HG03439 (cell line): ENCODE measurements around the gene PVALEF.
"Not testable (repeated sequence)": the region's sequence is repeated elsewhere in the genome, so short reads cannot be mapped to it uniquely, and the experiment has no call there.

Experiments
- ATAC-seq: cut with Tn5 transposase; IDR thresholded peaks from one replicate; pipeline ENCODE4 v1.9.1; 2021; ENCODE audit warnings: mild to moderate bottlenecking, moderate library complexity; ENCODE audit not compliant: unreplicated experiment

Gene PVALEF

GRCh38 chr17:81210868-81211267, 45.6 kb downstream of the PVALEF start:
- no peak for ATAC-seq

- ATAC-seq = no peak
Measured at GRCh38 chr17:81212365-81212764, 47.1 kb downstream of the PVALEF start.

GRCh38 chr17:81213978-81214377, 48.7 kb downstream of the PVALEF start:
- no peak for ATAC-seq

GRCh38 chr17:81217491-81217890, 52.2 kb downstream of the PVALEF start:
- ATAC-seq = no peak

GRCh38 chr17:81218459-81218858, 53.2 kb downstream of the PVALEF start:
- no peak for ATAC-seq

GRCh38 chr17:81218991-81219390, 53.7 kb downstream of the PVALEF start:
- ATAC-seq = no peak

- no peak for ATAC-seq
Measured at GRCh38 chr17:81219476-81220180, 54.3 kb downstream of the PVALEF start.

GRCh38 chr17:81221371-81221841, 56.1 kb downstream of the PVALEF start:
- no peak for ATAC-seq

GRCh38 chr17:81221842-81222619, 56.7 kb downstream of the PVALEF start:
- no peak for ATAC-seq

- peak; percentile 14 for ATAC-seq
Measured at GRCh38 chr17:81222620-81222905, 57.3 kb downstream of the PVALEF start.

GRCh38 chr17:81222906-81223761, 57.8 kb downstream of the PVALEF start, which contains the start of gene CEP131:
TSS of gene CEP131 (minus strand) at chr17:81222965. CDS start at chr17:81220056, 2,909 bp downstream.
- peak; percentile 94 for ATAC-seq

GRCh38 chr17:81223762-81224130, 58.4 kb downstream of the PVALEF start:
- ATAC-seq = no peak

GRCh38 chr17:81227630-81228029, 62.3 kb downstream of the PVALEF start:
- ATAC-seq = not testable (repeated sequence)

- ATAC-seq = no peak
Measured at GRCh38 chr17:81228420-81228819, 63.1 kb downstream of the PVALEF start.

GRCh38 chr17:81228834-81229665, 63.7 kb downstream of the PVALEF start:
- ATAC-seq = no peak

- no peak for ATAC-seq
Measured at GRCh38 chr17:81229666-81229920, 64.3 kb downstream of the PVALEF start.

GRCh38 chr17:81230043-81230820, 64.9 kb downstream of the PVALEF start:
- ATAC-seq = no peak

- no peak for ATAC-seq
Measured at GRCh38 chr17:81231121-81231645, 65.9 kb downstream of the PVALEF start.

GRCh38 chr17:81231766-81232581, 66.7 kb downstream of the PVALEF start:
- no peak for ATAC-seq
